ENCODE results near the gene NPW. TPM values are rescaled to one million over a fixed set of nuclear protein-coding genes. Genes with fewer than 3 reads are reported as not detected.

The NPW gene
- total RNA-seq = 0.18 and 0.43 TPM in 2 replicates

GRCh38 chr16:2019518-2019920 is at the start of gene NPW:
Gene NPW, plus strand, starts transcription at chr16:2019785.

DNA sequence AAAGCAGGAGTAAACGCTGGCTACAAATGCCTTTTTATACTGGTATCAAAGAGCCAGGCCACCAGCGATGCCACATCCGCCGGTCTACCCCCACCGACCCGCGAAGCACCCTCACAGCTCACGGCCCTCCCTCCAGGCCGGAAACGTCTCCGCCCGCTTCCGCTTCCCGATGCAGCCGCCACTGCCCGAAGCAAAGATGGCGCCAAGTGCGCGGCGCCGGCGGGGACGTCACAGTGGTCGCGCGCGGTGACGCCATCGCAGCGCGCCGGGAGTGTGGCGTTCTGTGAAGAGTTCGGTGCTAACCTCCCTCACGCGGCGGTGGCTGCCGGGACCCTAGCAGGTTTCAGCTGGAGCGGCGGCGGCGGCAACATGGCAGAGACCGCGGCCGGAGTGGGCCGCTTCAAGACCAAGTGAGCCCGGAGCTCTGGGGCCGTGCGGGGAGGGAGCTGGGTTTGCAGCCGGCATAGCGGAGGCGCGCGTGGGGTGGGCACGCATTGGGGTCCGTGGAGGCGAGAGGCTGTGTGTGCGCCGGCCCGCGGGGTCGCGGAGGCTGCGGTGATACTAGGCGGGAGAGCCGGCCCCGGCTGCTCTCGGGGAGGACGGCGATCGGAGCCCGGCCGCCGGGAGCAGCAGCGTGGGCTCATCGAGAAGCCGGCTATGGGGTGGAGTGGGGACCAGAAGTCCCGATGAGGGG is 47.6 kb upstream of the NPW start, which contains the start of gene TBL3:
Gene TBL3, plus strand, starts transcription at position 258 of the 694 bp plus-strand sequence. Its CDS starts 112 bp downstream, at position 370.

DNA sequence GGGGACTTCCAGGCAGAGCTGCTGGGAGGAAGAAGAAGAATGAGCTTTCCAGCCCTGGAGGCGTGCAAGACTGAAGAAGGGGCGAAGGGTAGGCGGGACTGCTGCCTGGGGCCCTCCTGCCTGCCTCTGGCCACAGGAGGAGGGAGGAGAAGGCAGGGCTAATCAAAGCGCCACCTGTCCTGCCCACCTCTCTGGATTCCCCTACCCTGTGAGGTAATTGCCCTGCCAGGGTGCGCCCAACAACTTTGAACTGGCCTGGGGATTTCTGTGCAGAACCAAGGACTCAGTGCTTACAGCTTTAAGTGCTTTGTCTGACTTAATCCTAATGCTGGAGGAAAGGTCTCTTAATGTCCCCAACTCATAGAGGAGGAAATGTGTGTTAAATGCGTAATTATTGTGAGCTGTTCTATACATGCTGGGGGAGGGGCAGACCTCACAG is 38.2 kb upstream of the NPW start, which contains the start of gene NOXO1:
Gene NOXO1, minus strand, starts transcription at position 72 of the 439 bp plus-strand sequence. CDS start 290 bp downstream, outside the sequence.

GRCh38 chr16:1983544-1984346 is 35.8 kb upstream of the NPW start, which contains the start of gene GFER:
Gene GFER, plus strand, starts transcription at chr16:1984193. Its CDS starts 26 bp downstream, at chr16:1984219.

DNA sequence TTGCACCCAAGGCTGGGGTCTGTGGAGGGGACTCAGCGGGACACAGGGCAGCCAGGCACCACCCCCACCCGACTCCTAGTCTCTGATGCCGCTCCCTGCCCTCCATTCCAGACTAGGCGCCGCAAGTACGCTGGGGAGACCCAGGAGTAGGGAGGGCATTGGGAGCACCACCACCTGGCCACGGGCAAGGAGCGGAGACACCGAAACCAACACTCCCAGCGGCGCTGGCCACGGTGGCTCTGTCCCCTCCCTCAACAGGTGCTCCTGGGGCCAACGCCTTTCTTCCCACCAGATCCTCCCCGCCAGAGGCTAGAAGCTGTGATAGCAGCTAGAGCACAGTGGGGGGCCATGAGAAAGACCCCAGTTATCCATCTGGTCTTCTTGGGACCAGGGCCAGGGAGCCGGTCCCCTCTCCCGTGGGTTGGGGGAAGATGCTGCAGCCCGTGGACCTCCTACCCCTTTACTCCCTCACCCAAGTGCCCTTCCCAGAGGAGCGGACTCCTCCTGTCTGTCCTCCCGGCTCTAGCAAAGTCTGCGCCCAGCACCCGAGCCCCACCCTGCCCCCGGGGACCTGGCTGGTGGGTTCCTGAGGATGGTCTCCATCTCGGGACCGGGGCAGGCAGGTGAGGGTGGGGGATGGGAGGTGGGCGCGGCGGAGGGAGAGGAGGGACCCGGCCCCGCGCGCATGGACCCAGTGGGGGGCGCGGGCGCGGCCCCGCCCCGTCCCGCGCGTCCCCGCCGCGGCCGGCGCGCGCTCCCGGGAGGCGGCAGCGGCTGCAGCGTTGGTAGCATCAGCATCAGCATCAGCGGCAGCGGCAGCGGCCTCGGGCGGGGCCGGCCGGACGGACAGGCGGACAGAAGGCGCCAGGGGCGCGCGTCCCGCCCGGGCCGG is 30.1 kb upstream of the NPW start, which contains the start of gene SYNGR3:
Gene SYNGR3, plus strand, starts transcription at position 762 of the 892 bp plus-strand sequence. CDS start 133 bp downstream, outside the sequence.

DNA sequence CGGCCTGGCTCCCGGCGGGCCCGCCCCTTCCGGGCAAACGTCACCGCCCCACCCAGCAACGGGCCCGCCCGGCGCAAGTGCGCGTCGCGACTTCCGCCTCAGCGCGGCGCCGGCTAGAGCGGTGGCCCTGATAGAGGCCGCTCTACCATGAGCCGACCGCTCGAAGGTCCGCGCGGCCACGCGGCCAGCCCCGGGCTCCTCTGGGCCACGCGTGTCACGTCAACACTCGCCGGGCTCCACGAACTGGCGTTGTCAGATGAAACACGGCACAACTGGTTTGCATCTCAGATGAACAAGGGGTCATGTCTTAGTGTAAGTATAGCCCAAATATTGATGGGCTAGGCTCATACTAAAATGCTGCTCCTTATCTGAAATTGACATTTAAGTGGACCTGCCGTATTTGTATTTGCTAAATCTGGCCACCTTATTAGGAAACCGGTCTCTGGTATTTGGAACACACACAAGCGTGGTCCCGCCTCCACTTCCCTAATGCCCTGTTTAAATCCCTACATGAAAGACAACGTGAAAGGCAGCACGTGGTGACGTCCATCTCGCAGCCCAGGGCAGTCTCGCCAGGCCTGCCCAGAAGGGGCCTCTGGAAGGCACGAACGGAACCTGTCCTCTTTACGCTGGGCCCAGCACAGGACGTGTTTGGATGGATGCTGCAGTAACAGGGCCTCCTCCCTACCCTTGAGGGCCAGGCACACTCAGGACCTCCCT is 9.6 kb upstream of the NPW start, which contains the start of gene ZNF598:
Gene ZNF598, minus strand, starts transcription at position 31 of the 720 bp plus-strand sequence.

GRCh38 chr16:2026461-2027023 is 7.0 kb downstream of the NPW start, which contains the start of gene NHERF2:
Gene NHERF2, plus strand, starts transcription at chr16:2026902. Its CDS starts 104 bp downstream, at chr16:2027006.

GRCh38 chr16:2047330-2048115 is 27.9 kb downstream of the NPW start, which contains the start of the genes NTHL1 and TSC2:
Gene NTHL1, minus strand, starts transcription at chr16:2047834. Its CDS starts 11 bp downstream, at chr16:2047823.
Gene TSC2, plus strand, starts transcription at chr16:2047985. Its CDS starts 631 bp downstream, at chr16:2048616.

Other genes starting within 250 kb of the NPW start
- gene NME3, start 248.2 kb upstream of the NPW start, total RNA-seq = 48.9 and 58.7 TPM in 2 replicates
- 6.4 and 10.8 TPM in 2 replicates for gene EME2, start 247.0 kb upstream of the NPW start, total RNA-seq
- gene MRPS34, start 246.7 kb upstream of the NPW start, total RNA-seq = 74.0 and 77.1 TPM in 2 replicates
- gene SPSB3, start 237.2 kb upstream of the NPW start, total RNA-seq = 22.3 and 28.1 TPM in 2 replicates
- 49.5 and 49.8 TPM in 2 replicates for gene NUBP2, start 236.8 kb upstream of the NPW start, total RNA-seq
- gene IGFALS, start 226.1 kb upstream of the NPW start, total RNA-seq = under 0.01 and 0.09 TPM in 2 replicates
- gene HAGH, start 193.0 kb upstream of the NPW start, total RNA-seq = 35.1 and 58.0 TPM in 2 replicates
- gene FAHD1, start 192.6 kb upstream of the NPW start, total RNA-seq = 44.4 and 101 TPM in 2 replicates
- gene MEIOB, start 147.6 kb upstream of the NPW start, total RNA-seq = 0.28 TPM in 1 of 2 replicates, not detected in the other
- gene HS3ST6, start 101.4 kb upstream of the NPW start, total RNA-seq = not detected in 2 replicates
- 7.4 and 9.5 TPM in 2 replicates for gene MSRB1, start 76.6 kb upstream of the NPW start, total RNA-seq
- not detected in 2 replicates for gene RPL3L, start 65.1 kb upstream of the NPW start, total RNA-seq
- gene NDUFB10, start 60.2 kb upstream of the NPW start, total RNA-seq = 194 and 232 TPM in 2 replicates
- gene RPS2, start 55.0 kb upstream of the NPW start, total RNA-seq = 3,442 and 3,638 TPM in 2 replicates
- gene RNF151, start 52.9 kb upstream of the NPW start, total RNA-seq = not detected in 2 replicates
- gene TBL3, start 47.7 kb upstream of the NPW start, total RNA-seq = 27.9 and 34.6 TPM in 2 replicates
- gene NOXO1, start 38.3 kb upstream of the NPW start, total RNA-seq = 0.14 TPM in 1 of 2 replicates, not detected in the other
- 10.1 and 11.5 TPM in 2 replicates for gene GFER, start 35.6 kb upstream of the NPW start, total RNA-seq
- gene SYNGR3, start 29.8 kb upstream of the NPW start, total RNA-seq = 2.4 and 3.3 TPM in 2 replicates
- 11.4 and 11.8 TPM in 2 replicates for gene ZNF598, start 10.0 kb upstream of the NPW start, total RNA-seq
- gene NHERF2, start 7.1 kb downstream of the NPW start, total RNA-seq = 27.0 and 28.1 TPM in 2 replicates
- gene NTHL1, start 28.0 kb downstream of the NPW start, total RNA-seq = 33.8 and 40.0 TPM in 2 replicates
- gene TSC2, start 28.2 kb downstream of the NPW start, total RNA-seq = 37.8 and 59.7 TPM in 2 replicates
- 91.0 and 116 TPM in 2 replicates for gene PKD1, start 116.1 kb downstream of the NPW start, total RNA-seq
- 0.71 and 1.6 TPM in 2 replicates for gene RAB26, start 128.8 kb downstream of the NPW start, total RNA-seq
- 48.1 and 52.7 TPM in 2 replicates for gene TRAF7, start 136.0 kb downstream of the NPW start, total RNA-seq
- gene CASKIN1, start 176.8 kb downstream of the NPW start, total RNA-seq = 0.14 and 0.37 TPM in 2 replicates
- gene MLST8, start 185.7 kb downstream of the NPW start, total RNA-seq = 10.7 and 17.5 TPM in 2 replicates
- 1.00 and 1.8 TPM in 2 replicates for gene BRICD5, start 191.1 kb downstream of the NPW start, total RNA-seq
- gene PGP, start 195.1 kb downstream of the NPW start, total RNA-seq = 5.3 and 7.8 TPM in 2 replicates
- 24.0 and 28.8 TPM in 2 replicates for gene E4F1, start 203.8 kb downstream of the NPW start, total RNA-seq
- 0.43 and 0.65 TPM in 2 replicates for gene DNASE1L2, start 216.7 kb downstream of the NPW start, total RNA-seq
- gene ECI1, start 231.8 kb downstream of the NPW start, total RNA-seq = 24.9 and 33.8 TPM in 2 replicates
- gene RNPS1, start 248.3 kb downstream of the NPW start, total RNA-seq = 33.1 and 44.0 TPM in 2 replicates